CD14-positive monocyte (primary cell): ENCODE data around the gene HP. TPM values are rescaled to one million over a fixed set of nuclear protein-coding genes. Genes with fewer than 3 reads are reported as not detected.

ENCODE experiments used
- DNase-seq, 3 donors: peaks; one replicate each; pipeline ENCODE4 v3.0.0-alpha.2; 2011 to 2022
- H2AFZ ChIP-seq: 2 replicates; pipeline ENCODE4 v1.6.0; 2012; ENCODE audit warnings: mild to moderate bottlenecking, low read depth, low read length, inconsistent platforms; ENCODE audit not compliant: insufficient read depth, poor library complexity, severe bottlenecking
- H3K27ac ChIP-seq, 2 donors: 1 replicate in 1 of 2; 2 replicates in 1 of 2; pipeline ENCODE4 v1.5.1; 2012 to 2013; ENCODE audit warnings: low read length in 2 of 2, control low read depth in 1 of 2, inconsistent platforms in 1 of 2, low read depth in 1 of 2, mild to moderate bottlenecking in 1 of 2
- H3K27me3 ChIP-seq, 2 donors: one replicate each; pipeline versions ENCODE4 v1.6.0 to v1.6.1; 2011 to 2013; ENCODE audit warnings: low read length in 2 of 2; ENCODE audit not compliant: control insufficient read depth in 2 of 2, insufficient read depth in 2 of 2
- H3K36me3 ChIP-seq, 2 donors: replicated peaks in 1 of 2; 1 replicate in 1 of 2; 2 replicates in 1 of 2; pipeline versions ENCODE4 v1.5.1 to v1.6.1; 2012 to 2013; ENCODE audit warnings: low read length in 2 of 2, control low read depth in 1 of 2, inconsistent platforms in 1 of 2, mild to moderate bottlenecking in 1 of 2; ENCODE audit not compliant: insufficient read depth in 2 of 2, control insufficient read depth in 1 of 2
- H3K4me1 ChIP-seq, 2 donors: 1 replicate in 1 of 2; 2 replicates in 1 of 2; pipeline versions ENCODE4 v1.5.1 to v1.6.1; 2012 to 2013; ENCODE audit warnings: low read length in 2 of 2, control low read depth in 1 of 2, inconsistent platforms in 1 of 2, mild to moderate bottlenecking in 1 of 2, moderate library complexity in 1 of 2; ENCODE audit not compliant: insufficient read depth in 2 of 2, control insufficient read depth in 1 of 2
- H3K4me2 ChIP-seq: replicated peaks from 2 replicates; pipeline ENCODE3; 2012; ENCODE audit warnings: low read length, moderate library complexity, mild to moderate bottlenecking; ENCODE audit not compliant: poor library complexity, severe bottlenecking; ENCODE audit errors: extremely low read depth
- H3K4me3 ChIP-seq, 3 experiments: fragments of 200-600 bp in 1 of 3; sonication (generic) in 1 of 3; replicated peaks in 1 of 3; 1 replicate in 2 of 3; 2 replicates in 1 of 3; pipeline ENCODE4 v1.5.1; 2011 to 2013; ENCODE audit warnings: low read length in 3 of 3, mild to moderate bottlenecking in 3 of 3, control low read depth in 2 of 3, low read depth in 2 of 3, inconsistent platforms in 1 of 3, moderate library complexity in 1 of 3
- H3K79me2 ChIP-seq: 2 replicates; pipeline ENCODE4 v1.6.0; 2012; ENCODE audit warnings: mild to moderate bottlenecking, control low read depth, inconsistent platforms, low read length, moderate library complexity; ENCODE audit not compliant: insufficient read depth
- H3K9ac ChIP-seq: 2 replicates; pipeline ENCODE4 v1.6.0; 2017; ENCODE audit warnings: low read length, mild to moderate bottlenecking; ENCODE audit not compliant: insufficient read depth, poor library complexity, severe bottlenecking
- H3K9me3 ChIP-seq, 2 donors: replicated peaks in 1 of 2; 1 replicate in 1 of 2; 2 replicates in 1 of 2; pipeline versions ENCODE4 v1.5.1 to v1.6.1; 2012 to 2013; ENCODE audit warnings: low read length in 2 of 2, control low read depth in 1 of 2; ENCODE audit not compliant: control insufficient read depth in 1 of 2, insufficient read depth in 1 of 2
- H4K20me1 ChIP-seq: 2 replicates; pipeline ENCODE4 v1.6.0; 2012; ENCODE audit warnings: mild to moderate bottlenecking, low read length, control low read depth, moderate library complexity; ENCODE audit not compliant: insufficient read depth
- H3K27ac Mint-ChIP-seq, 7 donors: one replicate each; pipeline ENCODE4 v1.8.0; 2020; ENCODE audit warnings: mild to moderate bottlenecking in 7 of 7, mixed read lengths in 7 of 7, moderate library complexity in 6 of 7, inconsistent platforms in 2 of 7
- H3K27me3 Mint-ChIP-seq, 3 donors: one replicate each; pipeline ENCODE4 v1.8.0; 2021 to 2022; ENCODE audit warnings: low read depth in 3 of 3, mild to moderate bottlenecking in 3 of 3, mixed read lengths in 3 of 3, moderate library complexity in 3 of 3, inconsistent platforms in 1 of 3
- H3K36me3 Mint-ChIP-seq, 2 donors: one replicate each; pipeline ENCODE4 v1.8.0; 2020; ENCODE audit warnings: mixed read lengths in 2 of 2, inconsistent platforms in 1 of 2, mild to moderate bottlenecking in 1 of 2
- H3K4me1 Mint-ChIP-seq: one replicate; pipeline ENCODE4 v1.8.0; 2020; ENCODE audit warnings: mild to moderate bottlenecking, mixed read lengths
- H3K4me3 Mint-ChIP-seq, 2 donors: one replicate each; pipeline ENCODE4 v1.8.0; 2020; ENCODE audit warnings: mild to moderate bottlenecking in 2 of 2, mixed read lengths in 2 of 2, moderate library complexity in 1 of 2
- H3K9me3 Mint-ChIP-seq, 7 donors: one replicate each; pipeline ENCODE4 v1.8.0; 2020 to 2022; ENCODE audit warnings: mixed read lengths in 7 of 7, mild to moderate bottlenecking in 6 of 7, moderate library complexity in 6 of 7, inconsistent platforms in 2 of 7
- WGBS: methylation state at CpG from one replicate; pipeline ENCODE4 v1.1.5; 2013; ENCODE audit warnings: missing lambda C conversion rate; ENCODE audit not compliant: insufficient coverage; 5-methylcytosine and 5-hydroxymethylcytosine counted together
- intact Hi-C, 2 donors: fragments of 100-400 bp; cut with micrococcal nuclease; formaldehyde crosslinking; loops; one replicate each; pipeline versions ENCODE4 v1.15.0 to v1.15.1; 2023
- polyA plus RNA-seq, 3 donors: library from polyadenylated mRNA; depleted of rRNA in 1 of 3; unstranded in 2 of 3; stranded (reverse) in 1 of 3; fragments of 300-500 nt in 2 of 3; fragments of >200 nt in 1 of 3; fragmentation: Illumina TruSeq in 2 of 3; gene quantifications; 1 replicate in 2 of 3; 2 replicates in 1 of 3; pipeline ENCODE4 v1.2.3, GENCODE V29; 2012 to 2021
- TF ChIP-seq, protein P1 (sequence below): fragments of 200-600 bp; IDR thresholded peaks from one replicate; pipeline ENCODE4 v1.8.0; 2022; ENCODE audit warnings: antibody characterized with exemption, mild to moderate bottlenecking

The HP gene
- polyA plus RNA-seq, 3 donors, result 9.3 to 59.4 (median 47.8) TPM

DNA sequence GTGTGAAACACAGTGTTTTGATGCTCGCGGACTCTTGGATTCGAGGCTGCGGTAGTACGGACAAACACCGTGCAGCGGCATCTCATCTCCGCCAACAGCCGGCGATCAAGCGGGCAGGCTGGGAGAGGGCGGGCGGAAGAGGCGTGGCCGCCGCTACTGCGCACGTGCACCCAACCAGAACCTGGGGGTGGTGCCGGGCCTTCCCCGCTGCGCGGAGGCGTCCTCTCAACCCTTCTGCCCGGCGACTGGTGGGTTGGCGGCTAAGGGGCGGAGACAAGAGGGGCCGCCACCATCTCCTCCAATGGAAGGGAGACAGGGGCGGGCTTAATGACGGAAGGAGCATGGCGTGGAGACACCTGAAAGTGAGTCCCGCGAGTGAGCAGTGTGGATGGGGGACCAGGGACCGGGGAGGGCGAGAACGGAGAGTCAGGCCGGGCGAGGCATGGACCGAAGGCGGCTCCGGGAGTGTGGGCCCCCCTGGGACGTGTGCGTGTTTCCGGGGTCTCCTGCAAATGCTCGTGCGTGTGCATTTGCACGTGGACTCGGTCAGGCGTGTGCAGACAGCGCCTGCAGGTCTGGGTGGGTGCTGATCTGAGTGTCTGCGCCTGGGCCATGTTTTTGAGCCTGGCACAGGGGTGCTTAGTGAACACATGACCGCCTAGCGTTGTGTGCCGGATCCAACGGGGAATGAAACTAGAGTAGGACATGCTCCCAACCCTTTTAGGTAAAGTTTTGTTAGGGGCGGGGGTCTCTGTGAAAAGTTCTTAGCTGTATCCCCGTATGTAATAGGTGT lies 45.7 kb upstream of the HP start, which contains the start of gene DHODH:
TSS of gene DHODH (plus strand) at position 321 of the 793 bp plus-strand sequence. CDS start at position 342, 21 bp downstream.
- H3K36me3 ChIP-seq, result peaks cover 7 to 19% of the 10 kb centered on the region in 2 donors
- peak; percentile 96 to 97 (median 96) for DNase-seq
- WGBS, result 0% methylated on average over 54 of the region's 57 CpGs
- H2AFZ ChIP-seq, result peak within 1 kb of the TSS; percentile 92
- Mint-ChIP-seq H3K9me3 (no peaks in the 10 kb centered on the region), H3K4me1 (peaks cover 10% of the 10 kb centered on the region), H3K4me3 (peak within 1 kb of the TSS; percentile 93 to 99), H3K36me3 (peaks cover 9 to 16% of the 10 kb centered on the region in 2 donors), H3K27ac (peak within 1 kb of the TSS; percentile 84 to 90 (median 87)), H3K27me3 (peaks cover 5 to 9% (median 6%) of the 10 kb centered on the region in 3 donors)
- H3K27me3 ChIP-seq, result no peaks in the 10 kb centered on the region
- peak within 1 kb of the TSS in 1 of 2 donors; percentile 67 for H3K27ac ChIP-seq
- intact Hi-C loops, result loop anchor here (5.0 kb wide), 3 partner anchors 84 to 659 kb away; partner anchors contain the start of genes DHX38 (in 1 of the 2) and TXNL4B (in 1 of the 2)
- peak within 1 kb of the TSS; percentile 87 to 99 (median 97) for H3K4me3 ChIP-seq
- H3K9me3 ChIP-seq, result no peaks in the 10 kb centered on the region
- peaks cover 3% of the 10 kb centered on the region for H3K79me2 ChIP-seq
- H3K4me2 ChIP-seq, result peak within 1 kb of the TSS; percentile 83
- peak within 1 kb of the TSS; percentile 58 for H3K9ac ChIP-seq
- peaks cover 7 to 10% of the 10 kb centered on the region in 2 donors for H3K4me1 ChIP-seq
- TF ChIP-seq, protein P1, sequence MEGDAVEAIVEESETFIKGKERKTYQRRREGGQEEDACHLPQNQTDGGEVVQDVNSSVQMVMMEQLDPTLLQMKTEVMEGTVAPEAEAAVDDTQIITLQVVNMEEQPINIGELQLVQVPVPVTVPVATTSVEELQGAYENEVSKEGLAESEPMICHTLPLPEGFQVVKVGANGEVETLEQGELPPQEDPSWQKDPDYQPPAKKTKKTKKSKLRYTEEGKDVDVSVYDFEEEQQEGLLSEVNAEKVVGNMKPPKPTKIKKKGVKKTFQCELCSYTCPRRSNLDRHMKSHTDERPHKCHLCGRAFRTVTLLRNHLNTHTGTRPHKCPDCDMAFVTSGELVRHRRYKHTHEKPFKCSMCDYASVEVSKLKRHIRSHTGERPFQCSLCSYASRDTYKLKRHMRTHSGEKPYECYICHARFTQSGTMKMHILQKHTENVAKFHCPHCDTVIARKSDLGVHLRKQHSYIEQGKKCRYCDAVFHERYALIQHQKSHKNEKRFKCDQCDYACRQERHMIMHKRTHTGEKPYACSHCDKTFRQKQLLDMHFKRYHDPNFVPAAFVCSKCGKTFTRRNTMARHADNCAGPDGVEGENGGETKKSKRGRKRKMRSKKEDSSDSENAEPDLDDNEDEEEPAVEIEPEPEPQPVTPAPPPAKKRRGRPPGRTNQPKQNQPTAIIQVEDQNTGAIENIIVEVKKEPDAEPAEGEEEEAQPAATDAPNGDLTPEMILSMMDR, result no peak
- H4K20me1 ChIP-seq, result no peaks in the 10 kb centered on the region

DNA sequence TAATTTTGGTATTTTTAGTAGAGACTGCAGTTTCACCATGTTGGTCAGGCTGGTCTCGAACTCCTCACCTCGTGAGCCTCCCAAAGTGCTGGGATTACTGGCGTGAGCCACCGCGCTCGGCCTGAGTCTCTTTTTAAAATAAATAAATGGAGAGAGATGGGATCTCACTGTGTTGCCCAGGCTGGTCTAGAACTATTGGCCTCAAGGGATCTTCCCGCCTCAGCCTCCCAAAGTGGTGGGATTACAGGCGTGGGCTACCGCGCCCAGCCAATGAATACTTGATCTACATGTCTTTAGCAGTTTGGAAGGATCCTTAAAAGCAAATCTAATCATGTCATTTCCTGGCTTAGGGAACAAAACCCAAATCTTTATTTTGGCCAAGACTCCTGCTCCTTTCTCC lies 44.5 kb upstream of the HP start:
- Mint-ChIP-seq H3K27me3 (peaks cover 2 to 9% (median 3%) of the 10 kb centered on the region in 3 donors), H3K36me3 (peaks cover 16 to 24% of the 10 kb centered on the region in 2 donors), H3K4me1 (peaks cover 11% of the 10 kb centered on the region), H3K27ac (peak overlapping the region in 2 of 7 donors; percentile 3 to 21), H3K4me3 (no peak overlapping the region), H3K9me3 (no peaks in the 10 kb centered on the region)
- no peaks in the 10 kb centered on the region for H4K20me1 ChIP-seq
- H3K27ac ChIP-seq, result no peak overlapping the region
- H3K79me2 ChIP-seq, result peaks cover 3% of the 10 kb centered on the region
- H3K27me3 ChIP-seq, result no peaks in the 10 kb centered on the region
- no peaks in the 10 kb centered on the region for H3K9me3 ChIP-seq
- no peak for DNase-seq
- WGBS, result 97% methylated on average over 4 of the region's 10 CpGs
- H3K9ac ChIP-seq, result no peak overlapping the region
- no peak overlapping the region for H2AFZ ChIP-seq
- intact Hi-C loops, result loop anchor here (5.0 kb wide), 3 partner anchors 83 to 658 kb away; partner anchors contain the start of genes DHX38 (in 1 of the 2) and TXNL4B (in 1 of the 2)
- H3K4me2 ChIP-seq, result no peak overlapping the region
- TF ChIP-seq, protein P1, result no peak
- H3K4me3 ChIP-seq, result no peak overlapping the region
- peaks cover 7 to 10% of the 10 kb centered on the region in 2 donors for H3K4me1 ChIP-seq
- H3K36me3 ChIP-seq, result peaks cover 13 to 30% of the 10 kb centered on the region in 2 donors
